HUES48 (cell line): Measurements from ENCODE around the gene TMEM35B.
"Not testable (repeated sequence)": the region's sequence is repeated elsewhere in the genome, so short reads cannot be mapped to it uniquely, and the experiment has no call there.

Experiments used
- H3K27ac ChIP-seq: one replicate; pipeline ENCODE4 v1.7.0; 2013; ENCODE audit warnings: low read depth, low read length, inconsistent platforms
- H3K27me3 ChIP-seq: 2 replicates; pipeline ENCODE4 v1.6.1; 2013; ENCODE audit warnings: mild to moderate bottlenecking, low read length; ENCODE audit not compliant: control insufficient read depth, insufficient read depth
- H3K36me3 ChIP-seq: 2 replicates; pipeline ENCODE4 v1.6.1; 2013; ENCODE audit warnings: low read length; ENCODE audit not compliant: control insufficient read depth, insufficient read depth
- H3K4me1 ChIP-seq: 2 replicates; pipeline ENCODE4 v1.6.1; 2013; ENCODE audit warnings: mild to moderate bottlenecking, low read length; ENCODE audit not compliant: control insufficient read depth, insufficient read depth
- H3K4me3 ChIP-seq: 2 replicates; pipeline ENCODE4 v1.5.1; 2013; ENCODE audit warnings: mild to moderate bottlenecking, low read depth, low read length
- H3K9ac ChIP-seq: 2 replicates; pipeline ENCODE4 v1.6.1; 2013; ENCODE audit warnings: mild to moderate bottlenecking, low read depth, low read length, moderate library complexity
- H3K9me3 ChIP-seq: 2 replicates; pipeline ENCODE4 v1.6.1; 2013; ENCODE audit warnings: low read length; ENCODE audit not compliant: control insufficient read depth, insufficient read depth

The TMEM35B gene

DNA sequence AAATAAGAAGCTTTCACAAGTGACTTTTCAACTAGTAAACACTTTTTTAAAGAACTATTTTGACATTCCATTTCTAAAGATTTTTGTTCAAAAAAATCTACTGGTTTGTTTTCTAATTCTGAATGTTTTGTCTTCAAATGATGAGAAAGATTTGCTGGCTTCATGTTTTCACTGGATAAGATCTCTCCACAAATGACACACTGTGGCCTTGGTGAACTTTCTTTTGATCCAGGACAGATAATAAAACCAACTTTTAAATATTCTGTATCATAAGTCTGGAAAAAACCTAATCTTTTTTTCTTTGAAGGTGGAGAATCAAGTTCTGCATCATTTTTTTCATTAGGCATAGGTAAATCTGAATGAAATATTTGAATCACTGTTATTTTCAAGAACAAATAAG is 3.4 kb upstream of the TMEM35B start:
- H3K27ac ChIP-seq, result no peak overlapping the region
- no peak overlapping the region for H3K4me3 ChIP-seq
- peaks cover 5% of the 10 kb centered on the region; the same call in 1 of the 2 replicates for H3K4me1 ChIP-seq
- H3K36me3 ChIP-seq, result peaks cover 17% of the 10 kb centered on the region
- H3K9me3 ChIP-seq, result no peaks in the 10 kb centered on the region
- H3K27me3 ChIP-seq, result no peaks in the 10 kb centered on the region
- H3K9ac ChIP-seq, result no peak overlapping the region

- no peaks in the 10 kb centered on the region for H3K9me3 ChIP-seq
- H3K36me3 ChIP-seq, result peaks cover 17% of the 10 kb centered on the region
- no peaks in the 10 kb centered on the region for H3K27me3 ChIP-seq
- no peak overlapping the region for H3K4me3 ChIP-seq
- H3K4me1 ChIP-seq, result peaks cover 5% of the 10 kb centered on the region; the same call in 1 of the 2 replicates
- no peak overlapping the region for H3K9ac ChIP-seq
- no peak overlapping the region for H3K27ac ChIP-seq
Observed at GRCh38 chr1:34988147-34988546, 3.0 kb upstream of the TMEM35B start.

GRCh38 chr1:34987018-34987417 is 1.9 kb upstream of the TMEM35B start:
- H3K36me3 ChIP-seq, result peaks cover 14% of the 10 kb centered on the region
- H3K9ac ChIP-seq, result no peak overlapping the region
- H3K9me3 ChIP-seq, result no peaks in the 10 kb centered on the region
- no peak overlapping the region for H3K4me3 ChIP-seq
- H3K27me3 ChIP-seq, result no peaks in the 10 kb centered on the region
- no peak overlapping the region for H3K27ac ChIP-seq
- H3K4me1 ChIP-seq, result peaks cover 5% of the 10 kb centered on the region; the same call in 1 of the 2 replicates

GRCh38 chr1:34985609-34985904 is 410 bp upstream of the TMEM35B start:
- H3K9ac ChIP-seq, H3K4me1 ChIP-seq, H3K27ac ChIP-seq, H3K27me3 ChIP-seq, H3K9me3 ChIP-seq: not testable (repeated sequence)
- Histone ChIP-seq H3K4me3 (peak overlapping the region; percentile 86), H3K36me3 (peaks cover 11% of the 10 kb centered on the region)

GRCh38 chr1:34984435-34984792 is 733 bp downstream of the TMEM35B start:
- peaks cover 9% of the 10 kb centered on the region; the same call in 1 of the 2 replicates for H3K36me3 ChIP-seq
- H3K9ac ChIP-seq, result peak overlapping the region; percentile 47; the same call in 1 of the 2 replicates
- no peaks in the 10 kb centered on the region for H3K9me3 ChIP-seq
- H3K4me3 ChIP-seq, result peak overlapping the region; percentile 86
- H3K27me3 ChIP-seq, result no peaks in the 10 kb centered on the region
- peak overlapping the region; percentile 54 for H3K27ac ChIP-seq
- H3K4me1 ChIP-seq, result peaks cover 5% of the 10 kb centered on the region; the same call in 1 of the 2 replicates

DNA sequence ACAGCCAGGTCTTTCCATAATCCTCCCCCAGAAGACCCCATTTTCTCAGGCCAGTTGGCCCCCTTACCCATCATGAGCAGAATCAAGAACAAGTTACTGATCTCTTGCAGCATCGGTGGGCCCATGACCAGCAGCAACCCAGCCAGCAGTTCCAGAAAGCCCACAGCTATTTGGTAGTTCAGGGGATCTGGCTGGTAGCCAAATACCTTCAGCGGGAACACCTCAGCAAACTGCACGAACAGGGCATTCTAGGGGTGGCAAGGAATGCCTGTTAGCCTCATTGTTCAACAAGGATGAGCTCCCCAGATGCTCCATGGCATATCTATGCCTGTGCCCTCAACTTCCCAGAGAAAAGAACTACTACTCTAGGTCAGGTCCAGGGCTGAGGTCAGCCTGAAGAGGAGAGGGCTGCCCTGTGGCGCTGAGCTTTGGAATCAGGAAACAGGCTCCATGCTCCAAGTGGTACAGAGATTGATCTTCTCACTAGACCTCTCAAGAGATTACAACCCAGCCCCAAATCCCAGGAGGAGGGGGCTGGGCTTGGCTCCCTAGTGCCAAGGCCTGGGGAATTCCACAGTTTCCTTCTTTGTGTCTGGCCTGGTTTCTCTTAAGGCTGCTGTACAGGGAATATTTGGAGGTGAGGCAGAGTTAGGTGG is 1.3 kb downstream of the TMEM35B start:
- Histone ChIP-seq H3K9me3 (no peaks in the 10 kb centered on the region), H3K27ac (no peak overlapping the region), H3K9ac (no peak overlapping the region), H3K27me3 (no peaks in the 10 kb centered on the region), H3K4me3 (peak overlapping the region; percentile 86), H3K36me3 (peaks cover 9% of the 10 kb centered on the region; the same call in 1 of the 2 replicates), H3K4me1 (peaks cover 5% of the 10 kb centered on the region; the same call in 1 of the 2 replicates)

GRCh38 chr1:34982820-34983376 is 2.2 kb downstream of the TMEM35B start:
- H3K27me3 ChIP-seq, result no peaks in the 10 kb centered on the region
- H3K9ac ChIP-seq, result no peak overlapping the region
- 0 out of 2 replicates have a peak, but pooled peaks cover 2% of the 10 kb centered on the region for H3K36me3 ChIP-seq
- no peak overlapping the region for H3K4me3 ChIP-seq
- H3K9me3 ChIP-seq, result no peaks in the 10 kb centered on the region
- no peak overlapping the region for H3K27ac ChIP-seq
- peaks cover 5% of the 10 kb centered on the region; the same call in 1 of the 2 replicates for H3K4me1 ChIP-seq

DNA sequence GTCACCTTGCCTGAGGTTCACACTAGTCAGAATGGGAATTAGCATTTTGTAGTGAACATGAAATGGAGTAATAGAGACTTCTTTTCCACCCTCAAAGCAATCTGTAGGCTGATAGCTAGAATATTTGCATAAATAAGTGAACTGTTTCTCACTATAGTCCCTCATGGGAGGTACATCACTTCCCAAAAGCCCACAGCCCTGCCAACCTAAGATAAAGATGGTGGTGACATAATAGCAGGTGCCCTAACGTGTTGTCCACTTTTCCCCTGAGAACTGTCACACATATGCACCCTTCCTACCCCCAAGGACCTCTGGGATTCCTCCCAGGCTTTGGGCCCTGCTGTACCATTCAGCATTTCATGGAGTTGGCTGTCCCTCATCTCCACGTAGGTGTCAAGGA is 4.4 kb downstream of the TMEM35B start:
- Histone ChIP-seq H3K36me3 (no peaks in the 10 kb centered on the region), H3K4me1 (peaks cover 5% of the 10 kb centered on the region; the same call in 1 of the 2 replicates), H3K9ac (no peak overlapping the region), H3K9me3 (no peaks in the 10 kb centered on the region), H3K27me3 (no peaks in the 10 kb centered on the region), H3K4me3 (no peak overlapping the region), H3K27ac (no peak overlapping the region)

- no peaks in the 10 kb centered on the region for H3K4me1 ChIP-seq
- no peaks in the 10 kb centered on the region for H3K9me3 ChIP-seq
- no peak overlapping the region for H3K4me3 ChIP-seq
- no peak overlapping the region for H3K27ac ChIP-seq
- H3K9ac ChIP-seq, result no peak overlapping the region
- H3K36me3 ChIP-seq, result no peaks in the 10 kb centered on the region
- no peaks in the 10 kb centered on the region for H3K27me3 ChIP-seq
Observed at GRCh38 chr1:34978921-34979320, 6.2 kb downstream of the TMEM35B start.

GRCh38 chr1:34977858-34978257 is 7.3 kb downstream of the TMEM35B start:
- Histone ChIP-seq H3K27ac (no peak overlapping the region), H3K9ac (no peak overlapping the region), H3K4me3 (no peak overlapping the region), H3K27me3 (no peaks in the 10 kb centered on the region), H3K9me3 (no peaks in the 10 kb centered on the region), H3K4me1 (no peaks in the 10 kb centered on the region), H3K36me3 (no peaks in the 10 kb centered on the region)

DNA sequence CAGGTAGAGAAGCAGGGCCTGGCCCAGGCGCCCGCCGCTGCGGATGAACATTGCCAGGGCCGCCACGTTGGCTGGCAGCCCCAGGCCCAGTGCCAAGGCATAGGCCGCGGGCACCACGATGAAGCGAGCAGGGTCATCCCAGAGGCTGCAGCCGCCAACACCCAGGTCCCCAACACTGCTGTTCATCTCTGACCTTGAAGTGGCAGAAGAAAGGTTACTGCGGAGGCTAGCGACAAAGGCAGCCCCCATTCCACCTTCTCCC is 8.0 kb downstream of the TMEM35B start:
- H3K36me3 ChIP-seq, result no peaks in the 10 kb centered on the region
- H3K9ac ChIP-seq, result no peak overlapping the region
- H3K4me1 ChIP-seq, result peaks cover under 1% of the 10 kb centered on the region; the same call in 1 of the 2 replicates
- H3K27me3 ChIP-seq, result no peaks in the 10 kb centered on the region
- no peaks in the 10 kb centered on the region for H3K9me3 ChIP-seq
- H3K27ac ChIP-seq, result no peak overlapping the region
- no peak overlapping the region for H3K4me3 ChIP-seq
